Urinary bladder (tissue), 4 donors: ENCODE measurements around the gene AMMECR1. TPM values are rescaled to one million over a fixed set of nuclear protein-coding genes. Genes with fewer than 3 reads are reported as not detected.

Experiments
- DNase-seq: peaks from one replicate; pipeline ENCODE4 v3.0.0-alpha.2; 2015; ENCODE audit errors: extremely low spot score
- H3K27ac ChIP-seq: one replicate; pipeline ENCODE4 v1.5.1; 2013; ENCODE audit warnings: low read depth, mild to moderate bottlenecking, moderate library complexity
- H3K36me3 ChIP-seq: one replicate; pipeline ENCODE4 v1.6.1; 2013; ENCODE audit warnings: mild to moderate bottlenecking, moderate library complexity; ENCODE audit not compliant: insufficient read depth
- H3K4me1 ChIP-seq: one replicate; pipeline ENCODE4 v1.6.1; 2013; ENCODE audit warnings: mild to moderate bottlenecking, moderate library complexity; ENCODE audit not compliant: insufficient read depth
- H3K4me3 ChIP-seq: one replicate; pipeline ENCODE4 v1.5.1; 2013; ENCODE audit warnings: low read depth, low read length
- WGBS: extraction: QIAGEN DNeasy Blood & Tissue Kit; methylation state at CpG from one replicate; pipeline ENCODE4 v1.1.7; 2013; 5-methylcytosine and 5-hydroxymethylcytosine counted together
- polyA plus RNA-seq: library from polyadenylated mRNA; stranded (reverse); fragments of 200-250 nt; gene quantifications from one replicate; pipeline ENCODE4 v1.2.3, GENCODE V29; 2013
- total RNA-seq: library from RNA; depleted of rRNA; stranded (reverse); fragments of >200 nt; gene quantifications from one replicate; pipeline ENCODE4 v1.2.3, GENCODE V29; 2014
- donor health status: healthy with polysubstance abuse.
- donor health status: healthy.

Gene AMMECR1
- total and polyA plus RNA-seq, 2 donors, result 3.6 to 14.1 TPM

- no peak overlapping the region for H3K27ac ChIP-seq
- 83% methylated on average over 4 of the region's 4 CpGs for WGBS
- no peak for DNase-seq
- no peaks in the 10 kb centered on the region for H3K4me1 ChIP-seq
- H3K36me3 ChIP-seq, result no peaks in the 10 kb centered on the region
- no peak overlapping the region for H3K4me3 ChIP-seq
These were observed 142.7 kb downstream of the AMMECR1 start for GRCh38 chrX:110175146-110175545.

- no peaks in the 10 kb centered on the region for H3K36me3 ChIP-seq
- WGBS, result 85% methylated on average over 19 of the region's 19 CpGs
- DNase-seq, result peak; percentile 7
- H3K4me3 ChIP-seq, result no peak overlapping the region
- H3K27ac ChIP-seq, result no peak overlapping the region
- no peaks in the 10 kb centered on the region for H3K4me1 ChIP-seq
These were observed 144.4 kb downstream of the AMMECR1 start for GRCh38 chrX:110173192-110174175.

- H3K4me1 ChIP-seq, result no peaks in the 10 kb centered on the region
- no peaks in the 10 kb centered on the region for H3K36me3 ChIP-seq
- no peak for DNase-seq
- H3K27ac ChIP-seq, result no peak overlapping the region
- WGBS, result 96% methylated on average over 10 of the region's 10 CpGs
- no peak overlapping the region for H3K4me3 ChIP-seq
These were observed 145.7 kb downstream of the AMMECR1 start for GRCh38 chrX:110172215-110172614.

DNA sequence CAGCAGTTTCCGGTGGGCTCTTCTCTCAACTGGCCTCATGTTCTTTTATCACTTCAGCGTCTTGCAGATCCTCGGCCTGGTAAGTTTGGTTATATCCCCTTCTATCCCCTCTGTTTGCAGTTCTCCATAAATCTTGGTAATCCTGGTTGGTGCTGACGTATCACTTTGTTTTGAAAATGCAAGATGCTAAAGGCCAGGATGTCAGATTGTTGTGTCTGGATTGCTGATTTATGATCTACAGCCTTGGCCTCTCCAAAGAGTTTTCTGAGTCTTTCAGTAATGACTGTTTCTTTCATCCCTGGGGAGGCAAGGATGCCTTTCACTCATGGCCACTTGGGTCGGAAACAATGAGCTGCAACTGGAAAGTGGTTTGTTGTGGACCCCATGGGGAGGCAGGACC is 146.4 kb downstream of the AMMECR1 start:
- no peak for DNase-seq
- Histone ChIP-seq H3K27ac (no peak overlapping the region), H3K4me1 (no peaks in the 10 kb centered on the region), H3K4me3 (no peak overlapping the region), H3K36me3 (no peaks in the 10 kb centered on the region)
- 61% methylated on average over 5 of the region's 5 CpGs for WGBS

DNA sequence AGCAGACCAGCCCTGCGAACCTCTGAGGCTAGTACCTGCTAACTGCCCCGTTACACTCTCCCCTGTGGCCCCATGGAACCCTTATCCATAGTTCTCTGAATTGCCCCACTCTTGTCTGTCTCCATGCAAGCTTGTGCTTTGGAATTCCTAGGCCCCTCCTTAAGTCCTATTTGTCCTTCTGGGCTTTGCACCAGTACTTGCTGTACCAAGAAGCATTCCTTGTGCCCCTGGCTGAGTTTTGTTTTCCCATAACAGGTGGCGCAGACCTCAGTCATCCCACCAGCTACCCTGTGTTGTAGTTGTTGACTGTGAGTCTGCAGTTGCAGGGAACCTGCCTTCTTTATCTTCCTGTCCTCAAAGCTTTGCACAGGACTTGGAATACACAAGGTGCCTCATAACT is 147.9 kb downstream of the AMMECR1 start:
- Histone ChIP-seq H3K27ac (no peak overlapping the region), H3K4me1 (no peaks in the 10 kb centered on the region), H3K4me3 (no peak overlapping the region), H3K36me3 (no peaks in the 10 kb centered on the region)
- DNase-seq, result no peak
- whole genome bisulfite sequencing, result 93% methylated on average over 3 of the region's 3 CpGs

- Histone ChIP-seq H3K4me3 (no peak overlapping the region), H3K4me1 (no peaks in the 10 kb centered on the region), H3K27ac (no peak overlapping the region), H3K36me3 (no peaks in the 10 kb centered on the region)
- DNase-seq, result no peak
- WGBS, result 93% methylated on average over 4 of the region's 4 CpGs
These were observed 149.3 kb downstream of the AMMECR1 start for GRCh38 chrX:110168585-110168984.

GRCh38 chrX:110167952-110168451 is 149.9 kb downstream of the AMMECR1 start:
- H3K27ac ChIP-seq, result no peak overlapping the region
- no peaks in the 10 kb centered on the region for H3K4me1 ChIP-seq
- H3K36me3 ChIP-seq, result no peaks in the 10 kb centered on the region
- no peak for DNase-seq
- 53% methylated on average over 9 of the region's 9 CpGs for WGBS
- H3K4me3 ChIP-seq, result no peak overlapping the region

GRCh38 chrX:110163488-110163887 is 154.4 kb downstream of the AMMECR1 start:
- 65% methylated on average over 3 of the region's 3 CpGs for WGBS
- Histone ChIP-seq H3K27ac (no peak overlapping the region), H3K4me1 (no peaks in the 10 kb centered on the region), H3K4me3 (no peak overlapping the region), H3K36me3 (no peaks in the 10 kb centered on the region)
- no peak for DNase-seq

- no peak overlapping the region for H3K4me3 ChIP-seq
- no peaks in the 10 kb centered on the region for H3K36me3 ChIP-seq
- H3K4me1 ChIP-seq, result no peaks in the 10 kb centered on the region
- H3K27ac ChIP-seq, result no peak overlapping the region
- no peak for DNase-seq
- WGBS, result 89% methylated on average over 1 of the region's 1 CpG
These were observed 155.0 kb downstream of the AMMECR1 start for GRCh38 chrX:110162867-110163266.

GRCh38 chrX:110162131-110162530 is 155.8 kb downstream of the AMMECR1 start:
- DNase-seq, result no peak
- no peak overlapping the region for H3K27ac ChIP-seq
- WGBS, result 100% methylated on average over 1 of the region's 1 CpG
- no peaks in the 10 kb centered on the region for H3K4me1 ChIP-seq
- H3K4me3 ChIP-seq, result no peak overlapping the region
- H3K36me3 ChIP-seq, result no peaks in the 10 kb centered on the region

DNA sequence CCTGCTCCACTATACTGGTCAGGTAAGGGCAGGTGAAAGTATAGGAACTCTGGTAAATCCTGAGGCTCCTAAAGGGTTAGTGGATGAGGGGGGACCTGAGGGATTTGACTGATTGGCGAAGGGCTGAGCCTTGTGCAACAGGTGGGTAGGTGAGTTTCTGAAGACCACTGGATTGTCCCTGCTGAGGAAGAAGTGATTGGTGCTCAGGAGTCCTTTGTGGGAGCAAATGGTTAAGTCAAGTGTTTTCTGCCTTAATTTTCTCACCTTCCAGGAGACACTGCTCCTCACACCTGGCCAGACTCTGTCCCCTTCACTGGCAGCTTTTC is 156.6 kb downstream of the AMMECR1 start:
- H3K36me3 ChIP-seq, result no peaks in the 10 kb centered on the region
- DNase-seq, result no peak
- no peaks in the 10 kb centered on the region for H3K4me1 ChIP-seq
- H3K4me3 ChIP-seq, result no peak overlapping the region
- H3K27ac ChIP-seq, result no peak overlapping the region
- 96% methylated on average over 1 of the region's 1 CpG for WGBS

DNA sequence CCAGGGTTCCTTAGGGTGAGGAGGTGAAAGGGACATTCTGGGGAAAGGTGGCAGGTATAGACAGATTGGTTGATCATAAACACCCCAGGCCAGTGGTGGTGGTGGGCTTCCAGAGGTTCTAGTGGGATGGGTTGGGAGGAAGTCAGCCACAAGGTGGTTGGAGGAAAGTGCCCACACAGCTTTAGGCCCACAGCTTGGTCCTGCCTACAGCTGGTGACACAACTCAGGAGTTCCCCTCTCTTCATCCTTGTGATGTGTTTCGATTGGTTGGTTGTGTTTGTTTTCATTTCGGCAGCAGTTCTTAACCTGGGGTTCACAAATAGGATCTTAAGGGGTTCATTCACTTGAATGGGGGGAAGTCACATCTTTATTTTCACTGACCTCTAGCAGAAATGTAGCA is 158.0 kb downstream of the AMMECR1 start:
- no peak for DNase-seq
- H3K4me3 ChIP-seq, result no peak overlapping the region
- no peaks in the 10 kb centered on the region for H3K36me3 ChIP-seq
- no peak overlapping the region for H3K27ac ChIP-seq
- 88% methylated on average over 2 of the region's 2 CpGs for WGBS
- no peaks in the 10 kb centered on the region for H3K4me1 ChIP-seq

DNA sequence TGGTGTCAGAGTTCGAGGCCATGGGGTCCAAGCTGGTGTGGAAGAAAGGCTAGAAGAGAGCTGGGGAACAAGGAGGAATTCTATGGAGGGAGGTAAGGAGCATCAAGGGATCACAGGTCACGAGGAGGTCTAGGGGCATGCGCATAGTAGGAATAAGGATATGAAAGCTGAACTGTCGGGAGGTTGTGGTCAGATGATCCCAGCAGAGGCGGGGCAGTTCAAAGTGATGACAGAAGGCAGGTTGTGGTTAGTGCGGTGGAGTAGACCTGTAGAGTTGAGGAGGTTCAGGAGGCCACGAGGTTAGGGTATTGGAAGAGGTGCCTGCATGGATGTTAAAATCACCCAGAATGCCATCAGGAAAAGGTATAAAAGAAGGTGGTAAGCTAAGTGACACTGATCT is 158.7 kb downstream of the AMMECR1 start:
- WGBS, result 88% methylated on average over 7 of the region's 7 CpGs

GRCh38 chrX:110157444-110157843 is 160.4 kb downstream of the AMMECR1 start:
- H3K36me3 ChIP-seq, result peaks cover 2% of the 10 kb centered on the region
- no peaks in the 10 kb centered on the region for H3K4me1 ChIP-seq
- whole genome bisulfite sequencing, result 85% methylated on average over 1 of the region's 1 CpG
- DNase-seq, result no peak
- no peak overlapping the region for H3K27ac ChIP-seq
- H3K4me3 ChIP-seq, result no peak overlapping the region

More for the DNA sequence above, 158.7 kb downstream of the AMMECR1 start:
- no peak for DNase-seq
- H3K36me3 ChIP-seq, result no peaks in the 10 kb centered on the region
- no peak overlapping the region for H3K4me3 ChIP-seq
- H3K4me1 ChIP-seq, result no peaks in the 10 kb centered on the region
- H3K27ac ChIP-seq, result no peak overlapping the region
